Suprapubic skin (tissue), 4 donors: ENCODE measurements around the gene CAPZA1.

ENCODE experiments used
- POLR2A ChIP-seq, 2 donors: fragments of 450-650 bp; IDR thresholded peaks; one replicate each; pipeline ENCODE4 v1.6.1; 2017; ENCODE audit warnings: antibody characterized with exemption in 2 of 2, mild to moderate bottlenecking in 2 of 2, moderate library complexity in 2 of 2
- POLR2AphosphoS5 ChIP-seq, 3 donors: sonication (generic); formaldehyde crosslinking; IDR thresholded peaks; one replicate each; pipeline ENCODE4 v1.6.1; 2017; ENCODE audit warnings: antibody characterized with exemption in 3 of 3
- TF ChIP-seq, protein P1 (sequence below), 2 donors: fragments of 200-600 bp in 1 of 2; fragments of 450-650 bp in 1 of 2; sonication (generic) in 1 of 2; IDR thresholded peaks; one replicate each; pipeline ENCODE4 v1.5.1; 2016 to 2019; ENCODE audit warnings: antibody characterized with exemption in 2 of 2, mild to moderate bottlenecking in 1 of 2, moderate library complexity in 1 of 2

DNA sequence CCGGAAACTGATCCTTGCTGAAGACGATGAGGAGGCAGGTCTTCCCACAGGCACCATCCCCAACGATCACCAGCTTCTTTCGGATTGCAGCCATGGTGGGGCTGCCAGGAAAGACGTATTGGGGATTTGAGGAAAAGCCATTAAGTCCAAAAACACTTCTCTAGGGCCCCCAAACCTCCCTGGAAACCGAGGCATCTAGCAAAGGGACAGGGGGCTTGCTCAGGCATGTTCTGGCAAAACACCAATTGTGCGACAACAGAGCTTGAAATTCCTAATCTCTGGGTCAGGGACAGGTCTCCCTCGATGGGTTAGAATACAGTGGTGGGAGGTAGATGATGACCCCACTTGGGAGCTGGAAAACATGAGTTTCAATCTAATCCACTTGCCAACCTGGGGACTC is 84.1 kb downstream of the CAPZA1 start:
- TF ChIP-seq, protein P1, sequence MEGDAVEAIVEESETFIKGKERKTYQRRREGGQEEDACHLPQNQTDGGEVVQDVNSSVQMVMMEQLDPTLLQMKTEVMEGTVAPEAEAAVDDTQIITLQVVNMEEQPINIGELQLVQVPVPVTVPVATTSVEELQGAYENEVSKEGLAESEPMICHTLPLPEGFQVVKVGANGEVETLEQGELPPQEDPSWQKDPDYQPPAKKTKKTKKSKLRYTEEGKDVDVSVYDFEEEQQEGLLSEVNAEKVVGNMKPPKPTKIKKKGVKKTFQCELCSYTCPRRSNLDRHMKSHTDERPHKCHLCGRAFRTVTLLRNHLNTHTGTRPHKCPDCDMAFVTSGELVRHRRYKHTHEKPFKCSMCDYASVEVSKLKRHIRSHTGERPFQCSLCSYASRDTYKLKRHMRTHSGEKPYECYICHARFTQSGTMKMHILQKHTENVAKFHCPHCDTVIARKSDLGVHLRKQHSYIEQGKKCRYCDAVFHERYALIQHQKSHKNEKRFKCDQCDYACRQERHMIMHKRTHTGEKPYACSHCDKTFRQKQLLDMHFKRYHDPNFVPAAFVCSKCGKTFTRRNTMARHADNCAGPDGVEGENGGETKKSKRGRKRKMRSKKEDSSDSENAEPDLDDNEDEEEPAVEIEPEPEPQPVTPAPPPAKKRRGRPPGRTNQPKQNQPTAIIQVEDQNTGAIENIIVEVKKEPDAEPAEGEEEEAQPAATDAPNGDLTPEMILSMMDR (IDR thresholded peaks at IDR 0.05): no peak
- TF ChIP-seq POLR2AphosphoS5 (IDR thresholded peaks at IDR 0.05) (no peak), POLR2A (IDR thresholded peaks at IDR 0.05) (no peak)
